ENCODE measurements around the gene FXYD6. TPM values are rescaled to one million over a fixed set of nuclear protein-coding genes. Genes with fewer than 3 reads are reported as not detected.
"Not testable (repeated sequence)": the region's sequence is repeated elsewhere in the genome, so short reads cannot be mapped to it uniquely, and the experiment has no call there.

The FXYD6 gene
- total RNA-seq, 4 donors from 2014 or later, result 7.0 to 27.0 (median 20.1) TPM

- WGBS, 2 donors, result 75% methylated on average over 9 of the region's 9 CpGs
- intact Hi-C loops (cut with DNase I; ENCODE audit: low total_unique reads), result no loop called here
- peak in 1 of 2 donors; percentile 61 for DNase-seq (ENCODE audit: low spot score in 2 of 2)
- H3K4me3 ChIP-seq (ENCODE audit: low read depth, poor library complexity, severe bottlenecking), result no peak overlapping the region
- no peak for TF ChIP-seq POLR2A (IDR thresholded peaks at IDR 0.05)
- TF ChIP-seq CTCF (IDR thresholded peaks at IDR 0.05), result no peak
Observed at GRCh38 chr11:117870103-117870952, 6.1 kb downstream of the FXYD6 start.

- intact Hi-C loops (cut with DNase I; ENCODE audit: low total_unique reads), result no loop called here
- WGBS, 2 donors, result 65 to 84% methylated on average over 3 to 4 of the region's 4 CpGs
Observed at GRCh38 chr11:117869604-117870003, 6.9 kb downstream of the FXYD6 start.

GRCh38 chr11:117868815-117869561 is 7.5 kb downstream of the FXYD6 start:
- no peak for DNase-seq (ENCODE audit: low spot score in 2 of 2)
- 80 to 84% methylated on average over 17 of the region's 17 CpGs for WGBS, 2 donors
- intact Hi-C loops (cut with DNase I; ENCODE audit: low total_unique reads), result no loop called here
- TF ChIP-seq POLR2A (IDR thresholded peaks at IDR 0.05) (no peak), CTCF (IDR thresholded peaks at IDR 0.05) (no peak)
- no peak overlapping the region for H3K4me3 ChIP-seq (ENCODE audit: low read depth, poor library complexity, severe bottlenecking)

More at GRCh38 chr11:117869604-117870003, 6.9 kb downstream of the FXYD6 start:
- DNase-seq (ENCODE audit: low spot score in 2 of 2), result no peak
- TF ChIP-seq CTCF (IDR thresholded peaks at IDR 0.05) (no peak), POLR2A (IDR thresholded peaks at IDR 0.05) (no peak)
- no peak overlapping the region for H3K4me3 ChIP-seq (ENCODE audit: low read depth, poor library complexity, severe bottlenecking)

- WGBS, 2 donors, result 78 to 90% methylated on average over 11 of the region's 11 CpGs
- no peak overlapping the region for H3K4me3 ChIP-seq (ENCODE audit: low read depth, poor library complexity, severe bottlenecking)
- no peak for DNase-seq (ENCODE audit: low spot score in 2 of 2)
- intact Hi-C loops (cut with DNase I; ENCODE audit: low total_unique reads), result no loop called here
- TF ChIP-seq POLR2A (IDR thresholded peaks at IDR 0.05) (no peak), CTCF (IDR thresholded peaks at IDR 0.05) (no peak)
Observed at GRCh38 chr11:117868088-117868487, 8.4 kb downstream of the FXYD6 start.

- no peak overlapping the region for H3K4me3 ChIP-seq (ENCODE audit: low read depth, poor library complexity, severe bottlenecking)
- no peak for TF ChIP-seq CTCF (IDR thresholded peaks at IDR 0.05)
- no peak for TF ChIP-seq POLR2A (IDR thresholded peaks at IDR 0.05)
- 82 to 87% methylated on average over 5 of the region's 5 CpGs for WGBS, 2 donors
- intact Hi-C loops (cut with DNase I; ENCODE audit: low total_unique reads), result no loop called here
- no peak for DNase-seq (ENCODE audit: low spot score in 2 of 2)
Observed at GRCh38 chr11:117866526-117866925, 9.9 kb downstream of the FXYD6 start.

GRCh38 chr11:117865546-117865945 is 10.9 kb downstream of the FXYD6 start:
- peak in 1 of 2 donors; percentile 57 for DNase-seq (ENCODE audit: low spot score in 2 of 2)
- intact Hi-C loops (cut with DNase I; ENCODE audit: low total_unique reads); H3K4me3 ChIP-seq (ENCODE audit: low read depth, poor library complexity, severe bottlenecking): not testable (repeated sequence)
- WGBS, 2 donors, result 94 to 95% methylated on average over 13 of the region's 13 CpGs
